ENCODE data around the gene LRRC4C. TPM values are rescaled to one million over a fixed set of nuclear protein-coding genes. Genes with fewer than 3 reads are reported as not detected.

LRRC4C gene
- total RNA-seq, 1 experiment from 2014 or later: 0.15 TPM

DNA sequence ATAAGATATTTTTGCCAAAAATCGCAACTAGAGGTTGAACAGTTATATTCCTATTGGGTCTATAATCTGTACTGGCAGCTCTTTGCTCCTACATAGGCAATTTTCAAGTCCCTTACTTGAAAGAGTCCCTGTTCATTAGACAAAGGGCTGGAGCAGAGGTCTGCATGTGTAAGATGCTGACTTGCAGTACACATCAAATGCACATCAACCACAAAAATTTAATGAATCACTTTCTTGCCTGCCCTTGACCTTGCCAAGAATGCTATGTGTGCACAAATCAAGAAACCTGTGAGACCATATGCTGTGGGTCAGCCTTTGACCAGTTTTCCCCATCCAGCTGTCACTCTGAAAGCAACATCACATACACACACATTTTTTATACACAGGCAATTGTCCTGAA, 661.5 kb downstream of the LRRC4C start:
- H3K27ac ChIP-seq (ENCODE audit: low read length): no peak overlapping the region
- in situ Hi-C loops (cut with HindIII; ENCODE audit: low pct_unique_long_range_greater_than_20kb, low sequenced_read_pairs): no loop called here
- ChIA-PET CTCF (no interaction called here), POLR2A (interaction anchor here (0.6 kb wide), 1 partner anchor 30 kb away, joined by 7 read pairs; no protein-coding TSS in a partner anchor)
- BruUV-seq (replicated peaks): no TSS peak
- TF ChIP-seq SIN3A (IDR thresholded peaks at IDR 0.05; ENCODE audit: borderline replicate concordance, insufficient read depth, low read depth, low read length): no peak
- no peak for TF ChIP-seq TCF7L2 (IDR thresholded peaks at IDR 0.05; ENCODE audit: low read depth, low read length)
- no peak for TF ChIP-seq POLR2AphosphoS5 (IDR thresholded peaks at IDR 0.05; ENCODE audit: low read depth, low read length)
- TF ChIP-seq, protein P1, sequence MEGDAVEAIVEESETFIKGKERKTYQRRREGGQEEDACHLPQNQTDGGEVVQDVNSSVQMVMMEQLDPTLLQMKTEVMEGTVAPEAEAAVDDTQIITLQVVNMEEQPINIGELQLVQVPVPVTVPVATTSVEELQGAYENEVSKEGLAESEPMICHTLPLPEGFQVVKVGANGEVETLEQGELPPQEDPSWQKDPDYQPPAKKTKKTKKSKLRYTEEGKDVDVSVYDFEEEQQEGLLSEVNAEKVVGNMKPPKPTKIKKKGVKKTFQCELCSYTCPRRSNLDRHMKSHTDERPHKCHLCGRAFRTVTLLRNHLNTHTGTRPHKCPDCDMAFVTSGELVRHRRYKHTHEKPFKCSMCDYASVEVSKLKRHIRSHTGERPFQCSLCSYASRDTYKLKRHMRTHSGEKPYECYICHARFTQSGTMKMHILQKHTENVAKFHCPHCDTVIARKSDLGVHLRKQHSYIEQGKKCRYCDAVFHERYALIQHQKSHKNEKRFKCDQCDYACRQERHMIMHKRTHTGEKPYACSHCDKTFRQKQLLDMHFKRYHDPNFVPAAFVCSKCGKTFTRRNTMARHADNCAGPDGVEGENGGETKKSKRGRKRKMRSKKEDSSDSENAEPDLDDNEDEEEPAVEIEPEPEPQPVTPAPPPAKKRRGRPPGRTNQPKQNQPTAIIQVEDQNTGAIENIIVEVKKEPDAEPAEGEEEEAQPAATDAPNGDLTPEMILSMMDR (IDR thresholded peaks at IDR 0.05): no peak
- no peak for TF ChIP-seq REST (IDR thresholded peaks at IDR 0.05; ENCODE audit: insufficient read depth in 1 of 2, low read depth in 2 of 2, low read length in 1 of 2)
- H3K36me3 ChIP-seq (ENCODE audit: control insufficient read depth, insufficient read depth, low read length): no peaks in the 10 kb centered on the region
- no peaks in the 10 kb centered on the region for H3K27me3 ChIP-seq (ENCODE audit: control insufficient read depth, insufficient read depth, low read length)
- H3K4me1 ChIP-seq (ENCODE audit: control insufficient read depth, insufficient read depth, low read length): no peaks in the 10 kb centered on the region
- intact Hi-C loops (cut with micrococcal nuclease; ENCODE audit: unreplicated experiment): no loop called here
- H3K9me3 ChIP-seq (ENCODE audit: control insufficient read depth, insufficient read depth, low read depth, low read length): no peaks in the 10 kb centered on the region
- no peak for DNase-seq (ENCODE audit: low read depth, low spot score)
- no peak for ATAC-seq
- H3K4me3 ChIP-seq (ENCODE audit: low read depth in 2 of 2, low read length in 2 of 2): no peak overlapping the region

DNA sequence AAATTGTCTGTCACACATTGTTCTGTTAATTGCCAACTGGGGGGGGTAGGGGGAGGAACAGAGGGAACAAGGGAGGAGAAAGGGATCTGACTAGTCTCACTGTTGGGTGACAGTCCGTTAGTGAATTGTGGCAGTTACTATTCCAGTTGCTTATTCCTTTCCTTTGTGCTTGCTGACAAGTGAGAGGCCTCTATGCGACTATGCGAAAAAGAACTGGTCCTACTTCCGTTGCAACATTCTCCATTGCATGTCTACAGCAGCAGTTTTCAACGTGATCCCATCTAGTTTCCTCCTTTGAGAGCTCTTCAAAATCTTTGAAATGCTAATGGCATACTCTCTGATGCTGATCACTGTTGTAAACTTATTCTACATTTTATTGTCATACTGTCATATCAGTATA, 672.2 kb downstream of the LRRC4C start:
- H3K27me3 ChIP-seq (ENCODE audit: control insufficient read depth, insufficient read depth, low read length): no peaks in the 10 kb centered on the region
- no peaks in the 10 kb centered on the region for H3K36me3 ChIP-seq (ENCODE audit: control insufficient read depth, insufficient read depth, low read length)
- no peaks in the 10 kb centered on the region for H3K4me1 ChIP-seq (ENCODE audit: control insufficient read depth, insufficient read depth, low read length)
- DNase-seq (ENCODE audit: low read depth, low spot score) (no peak), ATAC-seq (no peak)
- no peak for TF ChIP-seq POLR2AphosphoS5 (IDR thresholded peaks at IDR 0.05; ENCODE audit: low read depth, low read length)
- TF ChIP-seq, protein P1 (IDR thresholded peaks at IDR 0.05): no peak
- TF ChIP-seq SIN3A (IDR thresholded peaks at IDR 0.05; ENCODE audit: borderline replicate concordance, insufficient read depth, low read depth, low read length): no peak
- TF ChIP-seq REST (IDR thresholded peaks at IDR 0.05; ENCODE audit: insufficient read depth in 1 of 2, low read depth in 2 of 2, low read length in 1 of 2): no peak
- no peak for TF ChIP-seq TCF7L2 (IDR thresholded peaks at IDR 0.05; ENCODE audit: low read depth, low read length)
- no peak overlapping the region for H3K4me3 ChIP-seq (ENCODE audit: low read depth in 2 of 2, low read length in 2 of 2)
- CTCF ChIA-PET: no interaction called here
- no peaks in the 10 kb centered on the region for H3K9me3 ChIP-seq (ENCODE audit: control insufficient read depth, insufficient read depth, low read depth, low read length)
- H3K27ac ChIP-seq (ENCODE audit: low read length): no peak overlapping the region
- intact Hi-C loops (cut with micrococcal nuclease; ENCODE audit: unreplicated experiment): no loop called here
- in situ Hi-C loops (cut with HindIII; ENCODE audit: low pct_unique_long_range_greater_than_20kb, low sequenced_read_pairs): no loop called here
- no TSS peak for BruUV-seq (replicated peaks)
- POLR2A ChIA-PET: no interaction called here

Data from Panc1 (cell line).